Breast epithelium (tissue), 4 donors: Measurements from ENCODE around the gene SPACDR. TPM values are rescaled to one million over a fixed set of nuclear protein-coding genes. Genes with fewer than 3 reads are reported as not detected.

Experiments used
- DNase-seq, 2 donors: peaks; one replicate each; pipeline ENCODE4 v3.0.0-alpha.2; 2019; ENCODE audit warnings: low spot score in 2 of 2
- H3K27ac ChIP-seq, 2 donors: fragments of 200-600 bp; sonication (generic) in 1 of 2; one replicate each; pipeline ENCODE4 v1.5.1; 2016 to 2019; ENCODE audit warnings: mild to moderate bottlenecking in 1 of 2
- H3K27me3 ChIP-seq, 2 donors: fragments of 200-600 bp; sonication (generic) in 1 of 2; one replicate each; pipeline versions ENCODE4 v1.5.1 to v1.6.0; 2017 to 2019; ENCODE audit warnings: control low read depth in 1 of 2, mild to moderate bottlenecking in 1 of 2
- H3K36me3 ChIP-seq: fragments of 200-600 bp; one replicate; pipeline ENCODE4 v1.5.1; 2019
- H3K4me1 ChIP-seq, 2 donors: fragments of 200-600 bp; sonication (generic); one replicate each; pipeline ENCODE4 v1.5.1; 2016 to 2019; ENCODE audit warnings: control low read depth in 1 of 2
- H3K4me3 ChIP-seq, 3 donors: fragments of 200-600 bp; sonication (generic); 1 replicate in 2 of 3; 2 replicates in 1 of 3; pipeline ENCODE4 v1.5.1; 2016 to 2019; ENCODE audit warnings: mild to moderate bottlenecking in 3 of 3, moderate library complexity in 2 of 3
- H3K9me3 ChIP-seq, 2 donors: fragments of 200-600 bp; sonication (generic) in 1 of 2; one replicate each; pipeline ENCODE4 v1.5.1; 2016 to 2019; ENCODE audit warnings: control low read depth in 1 of 2
- POLR2A ChIP-seq: fragments of 450-650 bp; IDR thresholded peaks from one replicate; pipeline ENCODE4 v1.6.1; 2016; ENCODE audit warnings: antibody characterized with exemption, mild to moderate bottlenecking, moderate library complexity
- POLR2AphosphoS5 ChIP-seq, 3 donors: sonication (generic); formaldehyde crosslinking; IDR thresholded peaks; one replicate each; pipeline ENCODE4 v1.6.1; 2017; ENCODE audit warnings: antibody characterized with exemption in 3 of 3
- intact Hi-C: fragments of 100-400 bp; cut with DNase I; formaldehyde crosslinking; loops from one replicate; pipeline ENCODE4 v1.15.1; 2023; ENCODE audit warnings: low total_unique reads
- total RNA-seq, 3 donors: library from RNA; depleted of rRNA; stranded (reverse); fragments of >200 nt; gene quantifications; one replicate each; pipeline ENCODE4 v1.1.0, GENCODE V29; 2016
- TF ChIP-seq, protein P1 (sequence below), 3 donors: fragments of 450-650 bp; IDR thresholded peaks; one replicate each; pipeline ENCODE4 v1.5.1; 2016 to 2017; ENCODE audit warnings: antibody characterized with exemption in 3 of 3, mild to moderate bottlenecking in 3 of 3, moderate library complexity in 3 of 3

SPACDR gene
- total RNA-seq, 3 donors from 2014 or later = not detected

- H3K4me3 ChIP-seq = no peak overlapping the region
- H3K9me3 ChIP-seq = no peaks in the 10 kb centered on the region
- H3K27me3 ChIP-seq = no peaks in the 10 kb centered on the region
- H3K27ac ChIP-seq = peak overlapping the region in 1 of 2 donors; percentile 96
- no peaks in the 10 kb centered on the region for H3K36me3 ChIP-seq
- DNase-seq = no peak
- TF ChIP-seq POLR2A (no peak), POLR2AphosphoS5 (IDR thresholded peaks at IDR 0.05) (no peak)
- TF ChIP-seq, protein P1, sequence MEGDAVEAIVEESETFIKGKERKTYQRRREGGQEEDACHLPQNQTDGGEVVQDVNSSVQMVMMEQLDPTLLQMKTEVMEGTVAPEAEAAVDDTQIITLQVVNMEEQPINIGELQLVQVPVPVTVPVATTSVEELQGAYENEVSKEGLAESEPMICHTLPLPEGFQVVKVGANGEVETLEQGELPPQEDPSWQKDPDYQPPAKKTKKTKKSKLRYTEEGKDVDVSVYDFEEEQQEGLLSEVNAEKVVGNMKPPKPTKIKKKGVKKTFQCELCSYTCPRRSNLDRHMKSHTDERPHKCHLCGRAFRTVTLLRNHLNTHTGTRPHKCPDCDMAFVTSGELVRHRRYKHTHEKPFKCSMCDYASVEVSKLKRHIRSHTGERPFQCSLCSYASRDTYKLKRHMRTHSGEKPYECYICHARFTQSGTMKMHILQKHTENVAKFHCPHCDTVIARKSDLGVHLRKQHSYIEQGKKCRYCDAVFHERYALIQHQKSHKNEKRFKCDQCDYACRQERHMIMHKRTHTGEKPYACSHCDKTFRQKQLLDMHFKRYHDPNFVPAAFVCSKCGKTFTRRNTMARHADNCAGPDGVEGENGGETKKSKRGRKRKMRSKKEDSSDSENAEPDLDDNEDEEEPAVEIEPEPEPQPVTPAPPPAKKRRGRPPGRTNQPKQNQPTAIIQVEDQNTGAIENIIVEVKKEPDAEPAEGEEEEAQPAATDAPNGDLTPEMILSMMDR (IDR thresholded peaks at IDR 0.05) = no peak
- intact Hi-C loops = no loop called here
- peaks cover 0 to 13% of the 10 kb centered on the region in 2 donors for H3K4me1 ChIP-seq
Measured at GRCh38 chr7:100438172-100438571, 25.9 kb downstream of the SPACDR start.

DNA sequence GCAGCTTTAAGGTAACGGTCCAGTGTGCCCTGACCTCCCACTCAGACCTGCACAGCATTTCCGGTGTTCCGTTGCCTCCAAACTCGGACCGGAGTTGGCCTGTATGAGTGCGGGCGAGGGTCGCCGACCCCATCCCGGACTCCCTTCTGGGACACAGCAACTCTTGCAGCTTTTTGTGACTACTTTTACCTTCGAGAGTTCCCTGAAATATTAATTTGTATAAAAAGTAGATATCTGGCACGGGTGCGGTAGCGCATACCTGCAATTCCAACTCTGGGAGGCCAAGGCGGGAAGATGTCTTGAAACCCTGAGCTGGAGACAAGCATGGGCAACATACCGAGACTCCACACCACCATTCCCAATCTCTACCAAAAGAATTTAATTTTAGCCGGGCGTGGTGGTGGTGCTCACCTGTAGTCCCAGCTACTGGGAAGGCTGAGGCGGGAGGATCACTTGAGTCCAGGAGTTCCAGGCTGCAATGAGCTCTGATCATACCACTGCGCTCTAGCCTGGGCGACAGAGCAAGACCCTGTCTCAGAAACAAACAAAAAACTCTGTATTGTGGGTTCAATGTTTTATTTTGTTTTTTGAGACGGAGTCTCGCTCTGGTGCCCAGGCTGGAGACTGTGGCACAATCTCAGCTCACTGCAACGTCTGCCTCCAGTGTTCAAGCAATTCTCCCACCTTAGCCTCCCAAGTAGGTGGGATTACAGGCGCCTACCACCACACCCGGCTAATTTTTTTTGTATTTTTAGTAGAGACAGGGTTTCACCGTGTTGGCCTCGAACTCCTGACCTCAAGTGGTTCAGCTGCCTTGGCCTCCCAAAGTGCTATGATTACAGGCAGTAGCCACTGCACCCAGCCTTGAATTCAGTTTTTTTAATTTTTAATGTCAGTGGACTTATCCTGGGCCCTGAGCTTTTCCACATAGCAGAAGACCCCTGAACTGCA, 26.6 kb downstream of the SPACDR start:
- H3K4me1 ChIP-seq = peaks cover 0 to 19% of the 10 kb centered on the region in 2 donors
- no peaks in the 10 kb centered on the region for H3K9me3 ChIP-seq
- H3K36me3 ChIP-seq = no peaks in the 10 kb centered on the region
- H3K4me3 ChIP-seq = peak overlapping the region in 2 of 3 donors; percentile 85 to 96
- no peak for DNase-seq
- peak overlapping the region; percentile 96 to 100 for H3K27ac ChIP-seq
- no peak for TF ChIP-seq POLR2A
- H3K27me3 ChIP-seq = no peaks in the 10 kb centered on the region
- intact Hi-C loops = no loop called here

- intact Hi-C loops = no loop called here
- Histone ChIP-seq H3K4me3 (peak overlapping the region; percentile 81 to 96 (median 85)), H3K36me3 (no peaks in the 10 kb centered on the region), H3K4me1 (peaks cover 8 to 32% of the 10 kb centered on the region in 2 donors), H3K27ac (peak overlapping the region; percentile 96 to 100), H3K27me3 (no peaks in the 10 kb centered on the region), H3K9me3 (no peaks in the 10 kb centered on the region)
- TF ChIP-seq POLR2AphosphoS5 (IDR thresholded peaks at IDR 0.05) = peak in 2 of 3 donors; percentile 11 to 13
- TF ChIP-seq POLR2A = no peak
- TF ChIP-seq, protein P1 (IDR thresholded peaks at IDR 0.05) = peak in 2 of 3 donors; percentile 9 to 10
- peak in 1 of 2 donors; percentile 56 for DNase-seq
Measured at GRCh38 chr7:100435401-100436304, 28.4 kb downstream of the SPACDR start.

- intact Hi-C loops = no loop called here
- no peaks in the 10 kb centered on the region for H3K9me3 ChIP-seq
- H3K4me3 ChIP-seq = peak overlapping the region in 2 of 3 donors; percentile 85 to 96
- no peaks in the 10 kb centered on the region for H3K27me3 ChIP-seq
- TF ChIP-seq, protein P1 (IDR thresholded peaks at IDR 0.05) = no peak
- TF ChIP-seq POLR2A (no peak), POLR2AphosphoS5 (IDR thresholded peaks at IDR 0.05) (no peak)
- no peak for DNase-seq
- H3K27ac ChIP-seq = peak overlapping the region; percentile 96 to 100
- H3K36me3 ChIP-seq = no peaks in the 10 kb centered on the region
- H3K4me1 ChIP-seq = peaks cover 8 to 33% of the 10 kb centered on the region in 2 donors
Measured at GRCh38 chr7:100434297-100435144, 29.5 kb downstream of the SPACDR start.
